Body of pancreas (tissue), 4 donors: ENCODE measurements around the gene CCL4. TPM values are rescaled to one million over a fixed set of nuclear protein-coding genes. Genes with fewer than 3 reads are reported as not detected.
"Not testable (repeated sequence)": the region's sequence is repeated elsewhere in the genome, so short reads cannot be mapped to it uniquely, and the experiment has no call there.

Source experiments
- ATAC-seq: fragments of 150-250 bp; one replicate; pipeline ENCODE4 v1.9.1; 2016
- DNase-seq, 4 donors: peaks; one replicate each; pipeline ENCODE4 v3.0.0-alpha.2; 2019
- H3K27ac ChIP-seq, 4 donors: fragments of 200-600 bp; sonication (generic); 1 replicate in 3 of 4; 2 replicates in 1 of 4; pipeline versions ENCODE4 v1.5.1 to v1.6.1; 2016 to 2019; ENCODE audit warnings: mild to moderate bottlenecking in 1 of 4, mixed read lengths in 1 of 4, moderate library complexity in 1 of 4
- H3K27me3 ChIP-seq, 2 donors: fragments of 200-600 bp; sonication (generic); one replicate each; pipeline ENCODE4 v1.6.0; 2016; ENCODE audit warnings: mild to moderate bottlenecking in 1 of 2
- H3K36me3 ChIP-seq, 2 donors: fragments of 200-600 bp; sonication (generic); replicated peaks in 1 of 2; 2 replicates each; pipeline ENCODE4 v1.5.1; 2016; ENCODE audit warnings: low read depth in 2 of 2; ENCODE audit not compliant: insufficient read depth in 1 of 2
- H3K4me1 ChIP-seq: fragments of 200-600 bp; sonication (generic); one replicate; pipeline ENCODE4 v1.6.0; 2016
- H3K4me3 ChIP-seq, 2 donors: fragments of 200-600 bp; sonication (generic); 1 replicate in 1 of 2; 2 replicates in 1 of 2; pipeline ENCODE4 v1.5.1; 2016 to 2019
- H3K9me3 ChIP-seq, 3 donors: fragments of 200-600 bp; sonication (generic); 1 replicate in 2 of 3; 2 replicates in 1 of 3; pipeline ENCODE4 v1.5.1; 2016
- CTCF ChIP-seq, 7 experiments: fragments of 450-650 bp in 4 of 7; fragments of 200-600 bp in 3 of 7; sonication (generic) in 3 of 7; IDR thresholded peaks; one replicate each; pipeline ENCODE4 v1.5.1; 2016 to 2019; ENCODE audit warnings: antibody characterized with exemption in 7 of 7
- POLR2A ChIP-seq, 3 donors: fragments of 450-650 bp; IDR thresholded peaks; one replicate each; pipeline ENCODE4 v1.6.1; 2016; ENCODE audit warnings: antibody characterized with exemption in 3 of 3, mild to moderate bottlenecking in 2 of 3
- WGBS, 2 donors: methylation state at CpG; one replicate each; pipeline ENCODE4 v1.1.5; 2017; 5-methylcytosine and 5-hydroxymethylcytosine counted together
- intact Hi-C: fragments of 100-400 bp; cut with DNase I; formaldehyde crosslinking; loops from one replicate; pipeline ENCODE4 v1.15.1; 2023
- total RNA-seq, 2 donors: library from RNA; depleted of rRNA; stranded (reverse); fragments of >200 nt; gene quantifications; one replicate each; pipeline ENCODE4 v1.1.0, GENCODE V29; 2016

CCL4 gene
- total RNA-seq, 2 donors from 2014 or later = not detected

DNA sequence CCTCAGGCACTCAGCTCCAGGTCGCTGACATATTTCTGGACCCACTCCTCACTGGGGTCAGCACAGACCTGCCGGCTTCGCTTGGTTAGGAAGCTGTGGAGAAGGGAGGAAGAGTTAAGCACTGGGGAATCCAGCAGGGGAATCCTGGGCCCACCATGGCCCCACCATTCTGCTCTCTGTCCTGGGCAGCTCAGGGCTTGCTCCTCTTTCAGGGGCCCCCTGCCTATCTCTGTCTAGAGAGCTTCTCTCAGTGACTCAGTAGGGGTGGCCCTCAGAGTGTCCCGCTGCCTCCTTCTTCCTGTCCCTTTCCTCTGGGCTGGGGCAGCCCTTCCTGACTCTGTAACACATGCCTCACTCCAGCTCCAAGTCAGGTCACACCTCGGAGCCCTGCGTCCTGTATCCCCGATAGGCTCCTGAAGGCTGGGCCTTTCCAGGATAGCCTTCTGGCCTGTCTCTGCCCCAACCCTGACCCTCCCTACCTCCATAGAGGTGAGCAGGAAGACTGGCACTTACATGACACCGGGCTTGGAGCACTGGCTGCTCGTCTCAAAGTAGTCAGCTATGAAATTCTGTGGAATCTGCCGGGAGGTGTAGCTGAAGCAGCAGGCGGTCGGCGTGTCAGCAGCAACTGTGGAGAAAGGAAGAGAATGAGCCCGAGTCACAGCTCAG lies 14.8 kb upstream of the CCL4 start:
- 66 to 71% methylated on average over 12 of the region's 14 CpGs for WGBS, 2 donors
- no peak for ATAC-seq
- no peaks in the 10 kb centered on the region for H3K27me3 ChIP-seq
- DNase-seq = no peak
- intact Hi-C loops = no loop called here
- TF ChIP-seq POLR2A (IDR thresholded peaks at IDR 0.05) (no peak), CTCF (IDR thresholded peaks at IDR 0.05) (no peak)
- no peaks in the 10 kb centered on the region for H3K4me1 ChIP-seq
- no peak overlapping the region for H3K27ac ChIP-seq
- H3K36me3 ChIP-seq = no peaks in the 10 kb centered on the region
- no peaks in the 10 kb centered on the region for H3K9me3 ChIP-seq
- H3K4me3 ChIP-seq = no peak overlapping the region

GRCh38 chr17:36089339-36089865 lies 14.2 kb upstream of the CCL4 start:
- intact Hi-C loops = no loop called here
- H3K4me3 ChIP-seq = no peak overlapping the region
- no peak overlapping the region for H3K27ac ChIP-seq
- ATAC-seq (no peak), DNase-seq (no peak)
- H3K4me1 ChIP-seq = no peaks in the 10 kb centered on the region
- H3K36me3 ChIP-seq = no peaks in the 10 kb centered on the region
- WGBS, 2 donors = 41 to 48% methylated on average over 4 of the region's 4 CpGs
- no peaks in the 10 kb centered on the region for H3K27me3 ChIP-seq
- TF ChIP-seq CTCF (IDR thresholded peaks at IDR 0.05) (no peak), POLR2A (IDR thresholded peaks at IDR 0.05) (no peak)
- H3K9me3 ChIP-seq = no peaks in the 10 kb centered on the region

GRCh38 chr17:36089888-36090836 lies 13.5 kb upstream of the CCL4 start, which contains the start of gene CCL3:
Gene CCL3, minus strand, starts transcription at chr17:36090143. Its CDS starts 85 bp downstream, at chr17:36090058.
- Histone ChIP-seq H3K4me1 (no peaks in the 10 kb centered on the region), H3K27ac (no peak within 1 kb of the TSS), H3K27me3 (no peaks in the 10 kb centered on the region), H3K36me3 (no peaks in the 10 kb centered on the region), H3K4me3 (no peak within 1 kb of the TSS), H3K9me3 (no peaks in the 10 kb centered on the region)
- DNase-seq (peak in 2 of 4 donors; percentile 12 to 61), ATAC-seq (no peak)
- intact Hi-C loops = no loop called here
- WGBS, 2 donors = 44 to 58% methylated on average over 9 of the region's 9 CpGs
- TF ChIP-seq POLR2A (IDR thresholded peaks at IDR 0.05) (peak in 2 of 3 donors; percentile 35 to 57), CTCF (IDR thresholded peaks at IDR 0.05) (no peak)

- intact Hi-C loops = no loop called here
- DNase-seq = no peak
- 47 to 52% methylated on average over 4 of the region's 4 CpGs for WGBS, 2 donors
These were observed 11.4 kb upstream of the CCL4 start for GRCh38 chr17:36092230-36092629.

DNA sequence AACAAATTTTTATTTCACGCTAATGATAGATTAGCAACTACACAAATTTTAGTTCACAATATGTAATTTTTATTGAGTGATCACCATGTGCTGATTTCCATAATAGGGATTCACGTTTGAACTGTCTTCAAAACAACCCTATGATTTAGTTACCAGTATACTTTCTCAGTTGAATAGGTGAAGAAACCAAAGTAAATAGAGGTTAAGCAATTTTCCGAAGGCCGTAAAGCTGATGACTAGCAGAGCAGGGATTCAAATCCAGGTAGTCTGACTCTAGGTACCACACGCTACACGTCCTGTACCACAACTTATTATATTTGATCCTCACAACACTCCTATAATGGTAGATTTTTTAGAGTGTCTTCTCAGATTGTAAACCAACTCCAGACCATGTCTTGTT lies 10.9 kb upstream of the CCL4 start:
- WGBS, 2 donors = 65 to 66% methylated on average over 6 of the region's 6 CpGs
- H3K4me3 ChIP-seq, H3K27me3 ChIP-seq, H3K27ac ChIP-seq, H3K36me3 ChIP-seq, H3K4me1 ChIP-seq, ATAC-seq, H3K9me3 ChIP-seq, DNase-seq, intact Hi-C loops: not testable (repeated sequence)

More at GRCh38 chr17:36092230-36092629, 11.4 kb upstream of the CCL4 start:
- no peaks in the 10 kb centered on the region for H3K27me3 ChIP-seq
- no peak overlapping the region for H3K4me3 ChIP-seq
- no peak overlapping the region for H3K27ac ChIP-seq
- no peaks in the 10 kb centered on the region for H3K4me1 ChIP-seq
- H3K9me3 ChIP-seq = no peaks in the 10 kb centered on the region
- ATAC-seq = no peak
- TF ChIP-seq CTCF (IDR thresholded peaks at IDR 0.05) (no peak), POLR2A (IDR thresholded peaks at IDR 0.05) (no peak)
- H3K36me3 ChIP-seq = no peaks in the 10 kb centered on the region
